HepG2 (cell line): Measurements from ENCODE around the gene WDR81.

Experiments used
- MAFK ChIP-seq, 2 experiments: IDR thresholded peaks in 1 of 2; conservative IDR thresholded peaks in 1 of 2; 2 replicates each; pipeline ENCODE4 v1.6.1; 2011; ENCODE audit warnings: improper control_type of control experiment in 2 of 2, low read length in 2 of 2
- MXI1 ChIP-seq: IDR thresholded peaks from 3 replicates; pipeline ENCODE4 v1.6.1; 2012; ENCODE audit warnings: low read depth, low read length, inconsistent platforms, borderline replicate concordance
- NFYC ChIP-seq: IDR thresholded peaks from 2 replicates; pipeline ENCODE4 v1.6.1; 2016; ENCODE audit warnings: missing genetic modification reagents, missing compliant biosample characterization
- PHF5A ChIP-seq: IDR thresholded peaks from one replicate; pipeline ENCODE4 v1.6.1; 2018; ENCODE audit warnings: low read depth, missing genetic modification reagents; ENCODE audit not compliant: unreplicated experiment
- POLR2A ChIP-seq, 2 experiments: IDR thresholded peaks; 2 replicates each; pipeline ENCODE4 v1.6.1; 2011; ENCODE audit warnings: low read depth in 2 of 2, low read length in 2 of 2, mild to moderate bottlenecking in 1 of 2, moderate library complexity in 1 of 2; ENCODE audit not compliant: insufficient read depth in 1 of 2
- POLR2AphosphoS5 ChIP-seq: IDR thresholded peaks from 2 replicates; pipeline ENCODE4 v1.6.1; 2012; ENCODE audit warnings: low read depth, low read length
- RXRA ChIP-seq: sonication (generic); formaldehyde crosslinking; IDR thresholded peaks from 2 replicates; pipeline ENCODE4 v1.5.1; 2020; ENCODE audit warnings: missing genetic modification reagents
- ZNF225 ChIP-seq: sonication (generic); formaldehyde crosslinking; IDR thresholded peaks from 2 replicates; pipeline ENCODE4 v1.4.0; 2020; ENCODE audit warnings: mild to moderate bottlenecking, missing genetic modification reagents
- ZNF350 ChIP-seq: sonication (generic); formaldehyde crosslinking; IDR thresholded peaks from 2 replicates; pipeline ENCODE4 v1.4.0; 2020; ENCODE audit warnings: mild to moderate bottlenecking, low read depth, missing genetic modification reagents, borderline replicate concordance
- ZNF644 ChIP-seq: IDR thresholded peaks from 2 replicates; pipeline ENCODE4 v1.6.1; 2016; ENCODE audit warnings: low read depth
- TF ChIP-seq, protein P1 (sequence below): sonication (generic); formaldehyde crosslinking; IDR thresholded peaks from 2 replicates; pipeline ENCODE4 v1.5.0; 2020; ENCODE audit warnings: mild to moderate bottlenecking, missing genetic modification reagents, moderate library complexity

DNA sequence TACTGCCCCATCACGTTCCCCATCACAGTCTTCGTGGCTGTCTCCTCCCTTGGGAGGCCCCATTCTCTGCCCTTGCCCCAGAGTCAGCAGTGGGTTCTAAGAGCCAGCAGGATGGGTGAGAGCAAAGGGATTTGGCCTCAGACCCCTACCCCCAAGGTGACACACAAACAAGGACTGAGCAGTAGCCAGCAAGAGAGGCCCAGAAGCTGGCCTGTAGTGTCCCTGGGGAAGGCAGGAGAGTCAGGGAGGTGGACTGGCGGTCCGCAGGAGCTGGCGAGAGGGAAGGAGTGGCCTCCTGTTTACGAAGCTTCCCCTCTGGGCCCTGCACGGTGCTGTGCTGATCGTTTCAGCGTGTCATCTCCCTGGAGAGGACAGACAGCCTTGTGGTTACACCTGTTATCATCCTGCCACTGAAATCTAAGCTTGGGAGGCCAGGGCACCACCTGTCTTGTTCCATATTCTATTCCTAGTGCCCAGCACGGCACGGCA is 8.4 kb downstream of the WDR81 start:
- TF ChIP-seq POLR2AphosphoS5, result no peak
- TF ChIP-seq MXI1, result no peak
- TF ChIP-seq, protein P1, sequence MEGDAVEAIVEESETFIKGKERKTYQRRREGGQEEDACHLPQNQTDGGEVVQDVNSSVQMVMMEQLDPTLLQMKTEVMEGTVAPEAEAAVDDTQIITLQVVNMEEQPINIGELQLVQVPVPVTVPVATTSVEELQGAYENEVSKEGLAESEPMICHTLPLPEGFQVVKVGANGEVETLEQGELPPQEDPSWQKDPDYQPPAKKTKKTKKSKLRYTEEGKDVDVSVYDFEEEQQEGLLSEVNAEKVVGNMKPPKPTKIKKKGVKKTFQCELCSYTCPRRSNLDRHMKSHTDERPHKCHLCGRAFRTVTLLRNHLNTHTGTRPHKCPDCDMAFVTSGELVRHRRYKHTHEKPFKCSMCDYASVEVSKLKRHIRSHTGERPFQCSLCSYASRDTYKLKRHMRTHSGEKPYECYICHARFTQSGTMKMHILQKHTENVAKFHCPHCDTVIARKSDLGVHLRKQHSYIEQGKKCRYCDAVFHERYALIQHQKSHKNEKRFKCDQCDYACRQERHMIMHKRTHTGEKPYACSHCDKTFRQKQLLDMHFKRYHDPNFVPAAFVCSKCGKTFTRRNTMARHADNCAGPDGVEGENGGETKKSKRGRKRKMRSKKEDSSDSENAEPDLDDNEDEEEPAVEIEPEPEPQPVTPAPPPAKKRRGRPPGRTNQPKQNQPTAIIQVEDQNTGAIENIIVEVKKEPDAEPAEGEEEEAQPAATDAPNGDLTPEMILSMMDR (CRISPR knock-in tag), result no peak
- no peak for TF ChIP-seq RXRA (CRISPR knock-in tag)
- no peak for TF ChIP-seq ZNF225
- TF ChIP-seq NFYC (CRISPR knock-in tag), result no peak
- TF ChIP-seq PHF5A, result no peak
- TF ChIP-seq MAFK (conservative IDR thresholded peaks at IDR 0.05 in 1 of 2, IDR thresholded peaks at IDR 0.05 in 1 of 2; ENCODE audit: low read length in 2 of 2), result no peak
- TF ChIP-seq POLR2A (IDR thresholded peaks at IDR 0.05; ENCODE audit: insufficient read depth in 1 of 2, low read depth in 2 of 2, low read length in 2 of 2), result no peak
- TF ChIP-seq ZNF644, result no peak
- TF ChIP-seq ZNF350, result no peak
